Gastrocnemius medialis (tissue), 4 donors: Measurements from ENCODE around the gene PRDM10. TPM values are rescaled to one million over a fixed set of nuclear protein-coding genes. Genes with fewer than 3 reads are reported as not detected.
"Not testable (repeated sequence)": the region's sequence is repeated elsewhere in the genome, so short reads cannot be mapped to it uniquely, and the experiment has no call there.

Source experiments
- ATAC-seq, 2 donors: fragments of 150-250 bp; one replicate each; pipeline ENCODE4 v1.9.1; 2016
- DNase-seq, 2 donors: peaks; one replicate each; pipeline ENCODE4 v3.0.0-alpha.2; 2019
- H3K27ac ChIP-seq, 4 donors: fragments of 200-600 bp; sonication (generic); 1 replicate in 1 of 4; 2 replicates in 3 of 4; pipeline ENCODE4 v1.5.1; 2016 to 2018; ENCODE audit warnings: mild to moderate bottlenecking in 2 of 4, moderate library complexity in 1 of 4
- H3K27me3 ChIP-seq, 3 donors: fragments of 200-600 bp; sonication (generic) in 2 of 3; 1 replicate in 1 of 3; 2 replicates in 2 of 3; pipeline versions ENCODE4 v1.5.1 to v1.6.0; 2016 to 2019; ENCODE audit warnings: mild to moderate bottlenecking in 1 of 3, moderate library complexity in 1 of 3
- H3K36me3 ChIP-seq, 2 donors: fragments of 200-600 bp; sonication (generic) in 1 of 2; one replicate each; pipeline ENCODE4 v1.5.1; 2017 to 2018
- H3K4me1 ChIP-seq, 2 donors: fragments of 200-600 bp; sonication (generic) in 1 of 2; one replicate each; pipeline ENCODE4 v1.5.1; 2016 to 2017; ENCODE audit warnings: mild to moderate bottlenecking in 2 of 2
- H3K4me3 ChIP-seq, 4 donors: fragments of 200-600 bp; sonication (generic) in 3 of 4; 1 replicate in 1 of 4; 2 replicates in 3 of 4; pipeline ENCODE4 v1.5.1; 2016 to 2019; ENCODE audit warnings: mild to moderate bottlenecking in 2 of 4
- H3K9me3 ChIP-seq, 3 donors: fragments of 200-600 bp; sonication (generic) in 2 of 3; 1 replicate in 1 of 3; 2 replicates in 2 of 3; pipeline ENCODE4 v1.5.1; 2016 to 2019
- POLR2A ChIP-seq, 2 donors: fragments of 450-650 bp; IDR thresholded peaks; one replicate each; pipeline ENCODE4 v1.6.1; 2017; ENCODE audit warnings: antibody characterized with exemption in 2 of 2, mild to moderate bottlenecking in 2 of 2, moderate library complexity in 2 of 2
- in situ Hi-C, 4 donors: fragments of 200-750 bp; cut with MboI; loops; one replicate each; pipeline versions ENCODE4 v1.15.0 to v1.8.0; 2017; ENCODE audit warnings: low sequenced_read_pairs in 4 of 4
- intact Hi-C: fragments of 100-400 bp; cut with DNase I; formaldehyde crosslinking; loops from one replicate; pipeline ENCODE4 v1.15.1; 2023; ENCODE audit warnings: low total_unique reads
- total RNA-seq, 4 donors: library from RNA; depleted of rRNA; stranded (reverse); fragments of >200 nt; gene quantifications; one replicate each; pipeline versions ENCODE4 v1.1.0 to v1.2.3, GENCODE V29; 2016
- TF ChIP-seq, protein P1 (sequence below), 5 experiments: fragments of 450-650 bp in 3 of 5; fragments of 200-600 bp in 2 of 5; sonication (generic) in 2 of 5; IDR thresholded peaks in 4 of 5; conservative IDR thresholded peaks in 1 of 5; 1 replicate in 4 of 5; 2 replicates in 1 of 5; pipeline ENCODE4 v1.5.1; 2016 to 2019; ENCODE audit warnings: antibody characterized with exemption in 5 of 5, mild to moderate bottlenecking in 3 of 5, moderate library complexity in 3 of 5

Gene PRDM10
- total RNA-seq, 4 donors from 2014 or later, result 3.3 to 10.9 (median 9.0) TPM

- no peak for TF ChIP-seq POLR2A (IDR thresholded peaks at IDR 0.05)
- TF ChIP-seq, protein P1, sequence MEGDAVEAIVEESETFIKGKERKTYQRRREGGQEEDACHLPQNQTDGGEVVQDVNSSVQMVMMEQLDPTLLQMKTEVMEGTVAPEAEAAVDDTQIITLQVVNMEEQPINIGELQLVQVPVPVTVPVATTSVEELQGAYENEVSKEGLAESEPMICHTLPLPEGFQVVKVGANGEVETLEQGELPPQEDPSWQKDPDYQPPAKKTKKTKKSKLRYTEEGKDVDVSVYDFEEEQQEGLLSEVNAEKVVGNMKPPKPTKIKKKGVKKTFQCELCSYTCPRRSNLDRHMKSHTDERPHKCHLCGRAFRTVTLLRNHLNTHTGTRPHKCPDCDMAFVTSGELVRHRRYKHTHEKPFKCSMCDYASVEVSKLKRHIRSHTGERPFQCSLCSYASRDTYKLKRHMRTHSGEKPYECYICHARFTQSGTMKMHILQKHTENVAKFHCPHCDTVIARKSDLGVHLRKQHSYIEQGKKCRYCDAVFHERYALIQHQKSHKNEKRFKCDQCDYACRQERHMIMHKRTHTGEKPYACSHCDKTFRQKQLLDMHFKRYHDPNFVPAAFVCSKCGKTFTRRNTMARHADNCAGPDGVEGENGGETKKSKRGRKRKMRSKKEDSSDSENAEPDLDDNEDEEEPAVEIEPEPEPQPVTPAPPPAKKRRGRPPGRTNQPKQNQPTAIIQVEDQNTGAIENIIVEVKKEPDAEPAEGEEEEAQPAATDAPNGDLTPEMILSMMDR (IDR thresholded peaks at IDR 0.05 in 4 of 5, conservative IDR thresholded peaks at IDR 0.05 in 1 of 5), result no peak
- DNase-seq (no peak), ATAC-seq (no peak)
- in situ Hi-C loops, result no loop called here
- no peaks in the 10 kb centered on the region for H3K36me3 ChIP-seq
- no peak overlapping the region for H3K4me3 ChIP-seq
- H3K4me1 ChIP-seq, result no peaks in the 10 kb centered on the region
- no peaks in the 10 kb centered on the region for H3K9me3 ChIP-seq
- no peak overlapping the region for H3K27ac ChIP-seq
- intact Hi-C loops, result no loop called here
- H3K27me3 ChIP-seq, result no peaks in the 10 kb centered on the region
Observed at GRCh38 chr11:130022799-130023198, 20.2 kb upstream of the PRDM10 start.

- H3K9me3 ChIP-seq, intact Hi-C loops, in situ Hi-C loops, ATAC-seq, H3K27ac ChIP-seq, H3K4me1 ChIP-seq, H3K27me3 ChIP-seq, DNase-seq, H3K36me3 ChIP-seq, H3K4me3 ChIP-seq: not testable (repeated sequence)
Observed at GRCh38 chr11:130021606-130022005, 19.0 kb upstream of the PRDM10 start.

DNA sequence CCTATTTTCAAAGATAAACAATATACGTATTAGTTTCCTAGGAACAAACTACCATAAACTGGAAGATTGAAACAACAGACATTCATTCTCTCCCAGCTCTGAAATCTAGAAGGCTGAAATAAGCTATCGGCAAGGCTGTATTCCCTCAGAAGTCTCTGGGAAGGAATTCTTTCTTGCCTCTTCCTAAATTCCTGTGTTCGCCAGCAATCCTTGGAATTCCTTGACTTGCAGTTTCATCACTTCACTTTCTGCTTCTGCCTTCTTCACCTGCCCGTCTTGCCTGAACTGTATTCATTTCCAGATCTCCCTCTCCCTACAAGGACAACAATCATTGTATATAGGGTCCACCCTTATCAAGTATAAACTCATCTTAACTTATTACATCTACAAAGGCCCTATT, 17.7 kb upstream of the PRDM10 start:
- intact Hi-C loops, result no loop called here
- DNase-seq (no peak), ATAC-seq (no peak)

GRCh38 chr11:130015846-130016245, 13.2 kb upstream of the PRDM10 start:
- DNase-seq, H3K27me3 ChIP-seq, in situ Hi-C loops, H3K36me3 ChIP-seq, ATAC-seq, H3K9me3 ChIP-seq, H3K4me1 ChIP-seq, H3K27ac ChIP-seq, H3K4me3 ChIP-seq, intact Hi-C loops: not testable (repeated sequence)

More for the DNA sequence above, 17.7 kb upstream of the PRDM10 start:
- no peaks in the 10 kb centered on the region for H3K9me3 ChIP-seq
- no peak overlapping the region for H3K4me3 ChIP-seq
- in situ Hi-C loops, result no loop called here
- H3K4me1 ChIP-seq, result no peaks in the 10 kb centered on the region
- H3K27ac ChIP-seq, result no peak overlapping the region
- no peaks in the 10 kb centered on the region for H3K27me3 ChIP-seq
- TF ChIP-seq POLR2A (IDR thresholded peaks at IDR 0.05), result no peak
- TF ChIP-seq, protein P1 (IDR thresholded peaks at IDR 0.05 in 4 of 5, conservative IDR thresholded peaks at IDR 0.05 in 1 of 5), result no peak
- no peaks in the 10 kb centered on the region for H3K36me3 ChIP-seq

DNA sequence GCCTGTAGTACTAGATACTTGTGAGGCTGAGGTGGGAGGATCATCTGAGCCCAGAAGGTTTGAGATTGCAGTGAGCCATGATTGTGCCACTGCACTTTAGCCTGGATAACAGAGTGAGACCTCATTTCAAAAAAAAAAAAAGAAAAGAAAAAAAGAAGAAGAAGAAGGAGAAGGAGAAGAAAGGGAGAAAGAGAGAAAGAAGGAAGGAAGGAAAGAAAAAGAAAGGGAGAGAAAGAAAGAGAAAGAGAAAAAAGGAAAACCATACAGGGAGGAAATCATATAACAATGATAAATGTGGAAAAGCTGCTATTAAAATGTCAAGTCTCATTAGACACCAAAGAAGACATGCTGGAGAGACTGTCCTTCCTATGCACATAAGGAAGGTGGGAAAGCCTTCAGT, 5.7 kb upstream of the PRDM10 start:
- in situ Hi-C loops, result loop anchor here in 3 of 4 donors (5.0 to 10.0 kb wide), 4 partner anchors 54 to 116 kb away; no protein-coding TSS in a partner anchor
- ATAC-seq, result no peak
- intact Hi-C loops, result loop anchor here (10.0 kb wide), 1 partner anchor 906 kb away; the partner anchor contains the start of gene SNX19

More for the DNA sequence above, 5.7 kb upstream of the PRDM10 start:
- H3K4me1 ChIP-seq, result peaks cover 7 to 8% of the 10 kb centered on the region in 2 donors
- no peaks in the 10 kb centered on the region for H3K36me3 ChIP-seq
- H3K27me3 ChIP-seq, result no peaks in the 10 kb centered on the region
- H3K9me3 ChIP-seq, result no peaks in the 10 kb centered on the region
- DNase-seq, result no peak
- TF ChIP-seq, protein P1 (IDR thresholded peaks at IDR 0.05 in 4 of 5, conservative IDR thresholded peaks at IDR 0.05 in 1 of 5), result no peak
- TF ChIP-seq POLR2A (IDR thresholded peaks at IDR 0.05), result no peak
- no peak overlapping the region for H3K27ac ChIP-seq
- no peak overlapping the region for H3K4me3 ChIP-seq
